SH-SY5Y (cell line): ENCODE data around the gene CADM2.

Experiments
- GATA2 ChIP-seq: IDR thresholded peaks from 2 replicates; pipeline ENCODE4 v1.6.1; 2011; ENCODE audit warnings: mild to moderate bottlenecking, low read depth, low read length
- GATA3 ChIP-seq: IDR thresholded peaks from 2 replicates; pipeline ENCODE4 v1.6.1; 2011; ENCODE audit warnings: low read depth, mild to moderate bottlenecking, low read length, moderate library complexity

GRCh38 chr3:85495602-85496001 lies 536.8 kb downstream of the CADM2 start:
- TF ChIP-seq GATA2 (no peak), GATA3 (no peak)
